ELR (cell line): Measurements from ENCODE around the gene MB21D2.
"Not testable (repeated sequence)": the region's sequence is repeated elsewhere in the genome, so short reads cannot be mapped to it uniquely, and the experiment has no call there.

Source experiments
- DNase-seq: peaks from one replicate; pipeline ENCODE4 v3.0.0-alpha.2; 2015; ENCODE audit warnings: low read depth

The MB21D2 gene

DNA sequence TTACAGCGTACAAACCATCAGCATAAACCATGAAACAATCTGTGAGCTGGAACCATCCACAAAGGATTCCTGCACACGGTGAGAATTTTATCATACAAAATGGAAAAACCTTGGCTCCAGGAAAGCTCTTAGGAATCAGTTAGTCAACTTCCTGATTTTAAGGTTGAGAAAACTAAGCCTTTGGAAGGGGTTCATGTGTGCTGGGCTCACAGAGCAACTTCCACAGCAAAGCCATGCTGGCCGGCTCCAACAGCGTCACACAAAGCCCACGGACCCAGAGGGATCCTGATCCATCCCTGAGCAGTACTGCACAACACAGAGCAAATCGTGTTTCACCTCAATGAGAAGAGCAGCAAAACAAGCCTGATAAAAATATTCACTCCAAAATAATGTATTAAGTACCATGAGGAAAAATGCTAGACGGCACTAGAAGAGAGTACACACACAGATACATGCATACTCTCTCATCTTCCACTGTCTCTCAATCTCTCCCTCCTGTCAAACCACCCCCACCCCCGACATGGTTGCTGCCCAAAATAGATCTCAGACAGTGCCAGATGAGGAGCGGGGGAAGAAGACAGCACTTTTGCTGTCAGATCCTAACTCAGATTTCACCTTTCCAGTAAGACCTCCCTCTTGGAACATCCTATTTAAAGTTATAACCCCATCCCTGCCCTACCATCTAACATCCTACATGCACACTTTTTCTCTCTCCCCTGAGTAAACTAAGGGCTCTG, 58.6 kb downstream of the MB21D2 start:
- no peak for DNase-seq

DNA sequence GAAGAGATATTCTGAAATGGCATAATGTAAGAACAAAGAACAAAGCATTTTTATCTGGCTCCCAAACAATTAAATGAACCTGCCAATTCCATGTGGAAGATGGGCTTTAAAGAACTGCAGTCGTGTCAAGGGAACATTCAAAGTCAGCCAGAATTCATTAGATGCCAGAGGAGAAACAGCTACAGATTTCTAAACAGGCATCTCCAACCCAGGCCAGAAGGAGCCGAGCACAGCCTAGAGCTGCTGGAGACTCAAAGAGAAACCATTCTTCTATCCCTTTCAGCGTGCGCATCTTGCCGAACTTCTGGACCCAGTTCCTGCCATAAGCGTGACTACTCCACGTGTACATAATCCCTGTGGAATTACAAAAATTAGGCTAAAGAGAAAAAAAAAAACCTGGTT, 60.4 kb downstream of the MB21D2 start:
- no peak for DNase-seq

DNA sequence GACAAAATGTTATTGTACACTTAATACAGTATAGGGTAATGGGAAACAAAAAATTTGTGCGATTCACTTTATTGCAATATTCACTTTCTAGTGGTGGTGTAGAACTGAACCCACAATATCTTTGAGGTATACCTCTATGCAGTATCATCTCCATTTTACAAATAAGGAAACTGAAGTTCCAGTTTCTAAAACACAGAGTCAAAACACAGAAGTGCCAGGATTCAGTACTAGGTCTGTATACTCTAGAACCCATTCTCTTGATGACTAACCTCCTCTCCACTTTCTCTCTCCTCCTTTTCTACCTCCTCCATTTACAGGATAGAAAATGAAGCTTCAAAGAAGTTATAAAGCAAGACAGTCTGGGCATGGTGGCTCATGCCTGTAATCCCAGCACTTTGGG, 62.2 kb downstream of the MB21D2 start:
- no peak for DNase-seq

- peak; percentile 85 for DNase-seq
Measured at GRCh38 chr3:192851821-192852372, 65.8 kb downstream of the MB21D2 start.

DNA sequence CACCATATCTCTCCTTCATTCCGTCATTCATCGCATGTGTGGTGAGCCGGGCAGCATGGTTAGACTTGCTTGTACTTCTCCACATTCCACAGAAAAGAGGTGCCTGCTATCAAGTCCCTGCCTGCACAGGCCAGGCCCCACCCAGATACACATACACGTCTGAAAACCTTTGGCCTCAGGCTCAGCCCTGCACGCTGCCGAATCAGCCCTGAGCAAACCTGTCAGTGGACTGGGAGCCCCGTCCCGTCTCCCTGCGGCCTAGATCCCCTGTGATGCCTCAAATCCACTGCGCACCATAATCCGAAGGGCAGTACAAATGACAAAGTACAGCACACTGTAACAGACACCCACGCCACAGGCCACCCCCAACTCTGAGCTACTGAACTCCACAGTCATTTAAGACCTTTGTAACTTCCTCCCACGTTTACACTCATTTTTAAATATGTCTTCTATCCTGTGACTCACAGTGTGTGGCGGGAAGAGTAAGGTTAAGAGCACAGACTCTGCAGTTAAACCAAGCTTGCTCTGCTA, 67.1 kb downstream of the MB21D2 start:
- peak; percentile 91 for DNase-seq

DNA sequence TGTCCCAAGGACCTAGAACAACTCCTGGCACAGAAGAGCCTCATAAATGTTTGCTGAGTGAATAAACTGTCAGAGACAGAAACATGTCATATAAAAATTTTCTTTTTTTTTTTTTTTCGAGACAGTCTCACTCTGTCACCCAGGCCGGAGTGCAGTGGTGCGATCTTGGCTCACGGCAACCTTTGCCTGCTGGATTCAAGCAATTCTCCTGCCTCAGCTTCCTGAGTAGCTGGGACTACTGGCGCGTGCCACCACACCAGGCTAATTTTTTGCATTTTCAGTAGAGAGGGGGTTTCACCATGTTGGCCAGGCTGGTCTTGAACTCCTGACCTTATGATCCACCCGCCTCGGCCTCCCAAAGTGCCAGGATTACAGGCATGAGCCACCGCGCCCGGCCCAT, 67.8 kb downstream of the MB21D2 start:
- not testable (repeated sequence) for DNase-seq

GRCh38 chr3:192848371-192849233, 69.1 kb downstream of the MB21D2 start:
- peak; percentile 56 for DNase-seq

GRCh38 chr3:192847941-192848340, 69.7 kb downstream of the MB21D2 start:
- peak; percentile 34 for DNase-seq

GRCh38 chr3:192845526-192845855, 72.2 kb downstream of the MB21D2 start:
- no peak for DNase-seq

DNA sequence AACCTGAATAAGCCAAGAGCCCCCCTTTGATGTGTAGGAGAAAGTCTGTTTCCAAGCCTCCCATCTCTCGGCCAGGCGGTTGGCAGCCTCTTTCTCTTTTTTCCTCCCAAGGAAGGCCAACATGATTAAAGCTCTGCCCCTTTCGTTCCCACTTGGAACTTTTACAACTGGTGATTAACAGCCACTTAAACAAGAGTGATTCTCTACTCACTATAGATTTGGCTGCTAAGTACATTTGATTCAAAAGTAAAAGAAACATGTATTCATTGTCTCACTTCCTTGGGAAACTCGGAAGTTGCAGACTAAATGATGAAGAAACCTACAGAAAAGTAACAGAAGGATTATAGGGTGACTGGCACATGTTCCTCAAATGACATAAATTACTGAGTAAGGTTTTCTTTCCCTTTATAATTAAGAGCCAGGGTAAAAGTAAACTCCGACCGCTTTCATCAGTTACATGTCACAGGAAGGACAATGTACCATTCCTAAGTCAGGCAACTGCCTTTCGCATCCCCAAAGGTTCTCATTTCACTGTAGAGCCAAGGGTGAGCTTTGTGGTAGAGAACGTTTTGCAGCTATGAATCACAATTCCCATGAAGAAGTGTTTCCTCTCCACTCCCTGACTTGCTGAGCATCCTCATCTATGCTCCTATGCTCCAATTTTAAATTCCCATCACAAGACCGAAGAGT, 72.7 kb downstream of the MB21D2 start:
- DNase-seq, result peak; percentile 70

DNA sequence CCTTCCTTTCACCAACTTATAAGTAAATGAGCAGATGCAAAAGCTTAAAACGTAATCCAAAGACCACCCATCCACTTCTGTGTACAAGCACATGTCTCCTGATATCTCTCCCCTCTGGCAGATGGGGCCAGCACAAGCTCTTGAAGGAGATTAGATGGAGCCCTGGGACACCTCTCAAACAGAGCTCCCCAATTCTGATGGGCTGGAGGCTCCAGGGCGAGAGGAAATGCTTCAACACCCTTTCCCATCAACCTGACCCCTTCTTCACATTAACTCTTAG, 73.2 kb downstream of the MB21D2 start:
- DNase-seq, result no peak

GRCh38 chr3:192843723-192844485, 73.8 kb downstream of the MB21D2 start:
- no peak for DNase-seq

DNA sequence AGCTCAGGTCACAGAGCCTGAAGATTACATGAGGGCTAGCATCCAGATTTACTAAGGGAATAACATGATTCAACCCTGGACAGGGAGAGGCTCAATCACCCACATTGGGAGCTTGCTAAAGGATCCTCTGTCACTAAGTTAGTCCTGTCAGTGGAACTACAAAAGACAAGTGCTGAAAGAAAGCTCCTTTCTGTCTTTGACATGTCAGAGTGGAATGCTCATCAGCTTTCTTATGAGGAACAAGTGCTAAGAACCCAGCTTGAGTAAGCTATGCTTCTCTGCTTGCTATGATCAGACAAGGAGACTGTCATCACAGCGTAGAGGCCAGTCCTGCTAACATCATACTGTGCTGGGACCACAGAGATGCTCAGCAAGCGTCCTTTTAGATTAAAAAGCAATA, 74.5 kb downstream of the MB21D2 start:
- no peak for DNase-seq

DNA sequence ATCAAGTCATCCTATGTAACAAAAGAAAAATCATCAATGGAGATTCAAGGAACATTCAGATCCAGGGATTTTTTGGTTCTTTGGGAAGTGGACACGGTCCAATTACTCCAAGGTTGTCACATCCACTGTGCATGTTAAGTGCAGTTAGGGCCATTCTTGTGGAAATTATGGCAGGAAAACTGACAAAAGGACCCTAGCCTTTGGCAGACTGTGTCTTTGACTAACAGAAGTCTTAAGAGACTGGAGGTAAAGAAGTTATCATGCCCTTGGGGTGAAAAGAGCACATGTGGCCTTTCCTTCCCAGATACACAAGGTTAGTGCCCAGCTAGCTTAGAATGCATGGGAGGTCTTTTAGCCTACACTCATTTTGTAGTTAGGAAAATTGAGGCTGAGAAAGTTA, 74.9 kb downstream of the MB21D2 start:
- DNase-seq, result no peak

GRCh38 chr3:192842138-192842537, 75.5 kb downstream of the MB21D2 start:
- DNase-seq, result no peak

DNA sequence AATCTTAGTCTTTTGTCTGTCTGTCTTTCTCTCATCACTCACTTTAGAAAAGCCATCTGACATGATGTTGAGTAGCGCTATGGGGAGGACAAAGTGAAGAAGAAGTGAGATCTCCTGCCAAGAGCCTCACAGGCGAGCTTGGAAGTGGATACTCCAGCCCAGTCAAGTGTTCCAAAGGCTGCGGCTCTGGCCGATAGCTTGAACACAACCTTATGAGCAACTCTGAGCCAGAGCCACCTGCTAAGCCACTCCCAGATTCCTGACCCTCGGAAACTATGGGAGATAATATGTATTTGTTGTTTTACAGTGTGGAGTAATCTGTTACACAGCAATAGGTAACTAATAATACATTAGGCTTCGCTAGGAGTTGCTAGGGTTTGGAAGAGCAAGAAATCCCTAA, 76.2 kb downstream of the MB21D2 start:
- no peak for DNase-seq

GRCh38 chr3:192840143-192840836, 77.4 kb downstream of the MB21D2 start:
- DNase-seq, result no peak

- peak; percentile 69 for DNase-seq
Measured at GRCh38 chr3:192835818-192836815, 81.5 kb downstream of the MB21D2 start.

GRCh38 chr3:192834428-192834827, 83.2 kb downstream of the MB21D2 start:
- no peak for DNase-seq
